GM19455 (cell line): ENCODE results near the gene P2RY2.

ENCODE experiments used
- ATAC-seq: cut with Tn5 transposase; IDR thresholded peaks from one replicate; pipeline ENCODE4 v1.9.1; 2021; ENCODE audit not compliant: unreplicated experiment

The P2RY2 gene

DNA sequence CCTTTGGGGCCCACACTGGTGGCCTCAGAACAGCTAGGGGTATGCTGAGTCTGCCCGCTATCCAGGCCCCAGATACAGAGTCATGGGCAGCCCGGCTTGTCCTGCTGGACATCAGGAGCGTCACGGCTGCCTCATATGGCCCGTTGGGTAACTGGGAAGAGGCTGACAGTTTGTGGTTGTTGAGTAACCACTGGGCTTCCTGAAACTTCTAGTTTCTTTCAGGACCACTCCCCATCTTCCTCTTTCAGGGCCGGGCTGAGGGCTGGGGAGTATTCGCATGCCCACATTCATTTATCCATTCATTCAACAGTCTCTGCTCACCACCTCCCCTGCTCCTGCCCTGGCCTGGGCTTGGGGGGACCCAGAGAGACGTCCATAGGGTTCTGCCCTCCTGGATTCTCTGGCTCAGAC lies 13.4 kb upstream of the P2RY2 start:
- ATAC-seq = no peak

- no peak for ATAC-seq
Measured at GRCh38 chr11:73205661-73206343, 12.3 kb upstream of the P2RY2 start.

DNA sequence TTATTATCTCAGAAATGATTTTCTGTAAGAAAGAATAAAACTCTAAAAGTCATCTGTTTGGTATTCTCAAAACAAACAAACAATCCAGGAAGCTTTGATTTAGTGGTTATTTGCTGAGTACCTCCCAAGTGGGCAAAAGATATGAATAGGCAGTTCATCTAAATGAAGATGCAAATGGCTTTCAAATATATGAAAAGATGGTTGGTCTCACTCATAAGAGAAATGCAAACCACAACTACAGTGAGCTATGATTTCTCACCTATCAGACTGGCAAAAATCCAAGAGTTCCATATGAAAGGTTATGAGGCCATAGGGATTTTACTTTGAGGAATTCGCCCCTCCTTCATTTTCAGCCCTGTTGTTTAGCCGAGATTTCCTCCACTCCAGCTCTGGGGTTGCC lies 11.3 kb upstream of the P2RY2 start:
- ATAC-seq = no peak

GRCh38 chr11:73209892-73210291 lies 8.2 kb upstream of the P2RY2 start:
- no peak for ATAC-seq

GRCh38 chr11:73210916-73211667 lies 7.0 kb upstream of the P2RY2 start:
- ATAC-seq = no peak

- no peak for ATAC-seq
Measured at GRCh38 chr11:73213196-73214143, 4.6 kb upstream of the P2RY2 start.

DNA sequence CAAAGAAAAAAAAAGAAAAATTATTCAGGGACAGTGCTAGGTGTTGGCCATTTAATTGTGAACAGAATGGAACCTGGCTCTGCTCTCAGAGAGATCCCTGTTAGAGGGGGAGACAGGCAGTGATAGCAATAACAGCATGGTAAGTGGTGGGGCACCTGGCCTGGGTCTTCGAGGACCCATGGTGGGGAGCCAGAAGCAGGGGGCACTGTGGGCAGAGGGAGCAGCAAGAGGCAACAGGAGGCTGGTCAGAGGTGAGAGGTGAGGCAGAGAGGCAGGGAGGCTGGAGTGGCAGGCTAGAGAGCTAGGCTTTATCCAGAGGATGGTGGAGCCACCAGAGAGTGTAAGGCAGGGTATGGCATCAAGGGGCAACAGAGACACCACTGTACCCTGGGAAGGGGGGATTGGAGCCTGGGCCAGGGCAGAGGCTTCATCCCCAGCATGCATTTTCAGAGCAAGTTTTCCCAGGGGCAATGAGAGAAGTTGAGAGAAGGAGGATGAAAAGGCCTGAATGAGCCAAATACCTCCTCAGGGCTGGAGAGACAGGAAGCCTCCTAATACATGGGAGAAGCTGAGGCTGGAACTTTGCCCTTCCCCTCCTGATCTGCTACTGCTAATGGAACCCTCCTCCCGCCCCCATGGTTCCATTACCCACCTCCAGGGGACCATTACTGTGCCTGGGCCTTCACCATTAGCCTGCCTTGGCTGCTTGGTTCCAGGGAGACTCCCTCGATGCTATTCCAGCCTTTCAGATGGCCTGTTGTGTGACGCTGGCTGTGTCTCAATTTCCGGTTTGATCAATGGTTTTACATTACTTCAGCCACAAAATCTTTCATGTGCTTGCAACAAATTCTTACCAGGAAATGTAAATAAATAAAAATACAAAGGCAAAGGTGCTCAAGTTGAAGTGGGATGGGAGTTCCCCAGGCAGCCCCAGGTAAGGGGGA lies 2.6 kb upstream of the P2RY2 start:
- no peak for ATAC-seq

- no peak for ATAC-seq
Measured at GRCh38 chr11:73216465-73216864, 1.6 kb upstream of the P2RY2 start.

DNA sequence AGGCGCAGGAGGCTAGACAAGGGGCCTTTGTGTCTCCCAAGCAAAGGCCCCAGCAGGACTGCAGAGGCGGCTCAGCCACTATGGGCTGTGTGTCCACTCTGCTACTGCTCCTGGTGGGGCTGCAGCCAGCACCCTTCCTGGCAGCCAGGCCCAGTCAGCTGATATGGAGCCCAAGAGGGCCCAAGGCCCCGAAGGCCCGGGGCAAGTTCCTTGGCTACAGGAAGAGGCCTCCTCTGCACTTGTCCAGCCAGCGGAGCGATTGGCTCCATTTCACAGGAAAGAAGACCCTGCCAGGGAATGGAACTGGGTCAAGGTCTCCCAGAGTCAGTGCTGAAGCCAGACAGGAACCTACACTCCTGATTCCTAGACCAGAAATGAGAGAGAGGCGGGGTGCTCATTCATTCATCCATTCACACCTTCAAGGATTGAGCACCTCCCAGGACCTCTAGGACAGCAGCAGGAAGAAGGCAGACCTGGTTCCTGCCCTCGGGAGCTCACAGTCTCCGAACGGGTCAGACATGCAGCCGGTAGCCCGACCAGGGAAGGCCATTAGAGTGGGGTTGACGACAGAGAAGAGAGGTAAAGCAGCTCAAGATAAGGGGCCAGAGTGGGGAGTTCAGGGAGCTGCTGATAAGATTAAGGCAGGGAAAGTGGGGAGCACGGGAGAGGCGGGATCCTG lies 811 bp upstream of the P2RY2 start:
- ATAC-seq = no peak

- no peak for ATAC-seq
Measured at GRCh38 chr11:73217810-73218105, 323 bp upstream of the P2RY2 start.

DNA sequence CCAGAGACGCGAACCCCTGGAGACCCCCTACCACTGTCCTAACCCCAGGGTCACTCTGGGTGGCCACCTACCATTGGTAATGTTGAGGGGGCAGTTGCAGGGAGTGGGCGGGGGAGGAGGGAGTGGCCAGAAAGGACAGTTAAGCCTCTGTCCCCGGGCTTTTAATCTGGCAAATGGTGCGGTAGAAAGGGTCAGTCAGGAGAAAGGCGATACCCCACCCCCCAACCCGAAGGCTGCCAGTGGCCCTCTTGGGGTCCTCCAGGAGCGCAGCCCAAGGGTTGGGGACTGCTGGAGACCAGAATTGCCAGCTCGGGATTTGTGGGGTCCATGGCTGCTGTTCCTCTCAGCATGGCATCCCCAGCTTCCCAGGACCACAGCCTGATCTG lies 742 bp downstream of the P2RY2 start:
- ATAC-seq = no peak

DNA sequence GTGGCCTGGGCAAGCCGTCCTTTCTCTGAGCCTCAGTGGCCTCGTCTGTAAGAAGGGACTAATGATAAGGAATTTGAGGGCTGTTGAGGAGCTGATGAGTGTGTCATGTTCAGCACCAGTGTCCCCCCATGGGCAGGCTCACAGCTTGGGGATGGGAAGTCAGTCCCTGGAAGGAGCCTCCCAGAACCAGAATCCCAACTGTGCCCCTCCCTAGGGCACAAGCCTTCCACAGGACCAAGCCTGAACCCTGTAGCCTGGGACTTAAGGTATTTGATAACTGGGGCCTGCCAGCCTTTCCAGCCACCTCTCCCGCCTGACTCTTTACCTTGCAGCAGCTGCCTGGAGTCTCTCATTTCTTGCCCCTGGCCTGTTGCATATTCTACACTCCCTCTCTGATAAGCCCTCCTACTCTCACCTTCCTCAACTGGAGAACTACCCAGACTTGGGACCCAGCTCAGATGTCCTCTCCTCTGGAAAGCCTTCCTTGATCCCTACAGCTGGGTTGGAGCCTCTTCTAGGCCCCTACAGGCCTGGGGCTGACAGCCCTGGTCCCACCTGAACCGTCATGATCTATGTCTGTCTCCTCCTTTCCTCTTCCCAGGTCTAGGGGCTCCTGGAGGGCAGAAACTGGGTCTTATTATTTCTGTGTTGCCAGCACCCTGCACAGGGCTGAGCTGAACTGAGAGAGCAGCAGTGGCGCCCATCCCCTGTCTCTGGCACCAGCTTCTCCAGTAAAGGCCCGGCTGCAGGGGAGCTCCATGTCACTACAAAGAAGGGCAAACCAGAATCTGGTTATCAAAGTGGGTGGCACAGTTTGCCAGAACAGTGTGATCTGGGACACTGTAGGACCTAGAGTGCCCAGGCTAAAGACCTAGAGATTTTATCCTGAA lies 1.6 kb downstream of the P2RY2 start:
- no peak for ATAC-seq

GRCh38 chr11:73221451-73221850 lies 3.4 kb downstream of the P2RY2 start:
- ATAC-seq = no peak

GRCh38 chr11:73221996-73222395 lies 3.9 kb downstream of the P2RY2 start:
- ATAC-seq = no peak

GRCh38 chr11:73223998-73224730 lies 6.1 kb downstream of the P2RY2 start:
- ATAC-seq = no peak

GRCh38 chr11:73225001-73225686 lies 7.1 kb downstream of the P2RY2 start:
- no peak for ATAC-seq

DNA sequence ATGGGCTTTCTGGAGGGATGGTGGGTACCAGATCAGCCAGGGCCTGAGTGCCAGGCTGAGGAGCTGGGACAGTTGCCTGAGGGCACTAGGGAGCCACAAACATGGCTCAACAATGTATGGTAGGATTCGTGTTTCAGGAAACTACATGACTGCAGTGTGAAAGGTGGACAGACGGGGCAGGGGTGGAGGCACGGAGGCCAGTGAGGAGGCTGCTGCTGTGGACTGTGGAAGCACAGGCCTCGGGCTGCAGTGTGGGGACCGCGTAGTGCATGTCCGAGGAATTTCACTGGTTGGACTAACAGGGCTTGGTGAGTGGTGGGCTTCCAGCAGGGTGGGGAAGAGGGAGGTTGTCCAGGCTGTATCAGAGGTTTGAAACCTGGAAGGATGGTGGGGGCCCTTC lies 7.8 kb downstream of the P2RY2 start:
- ATAC-seq = no peak
